SU-DHL-6 (cell line): Measurements from ENCODE around the gene ANO2.

Experiments used
- H2AFZ ChIP-seq: fragments of 200-600 bp; sonication (generic); 2 replicates; pipeline ENCODE4 v1.6.1; 2014; ENCODE audit warnings: low read depth, mild to moderate bottlenecking, moderate library complexity, mixed read lengths, antibody characterized with exemption, low read length; ENCODE audit not compliant: severe bottlenecking
- H3F3A ChIP-seq: fragments of 200-600 bp; shearing (Covaris generic); 2 replicates; pipeline ENCODE4 v1.6.0; 2016; ENCODE audit warnings: antibody characterized with exemption, mild to moderate bottlenecking; ENCODE audit not compliant: insufficient read depth
- H3K27ac ChIP-seq: fragments of 200-600 bp; sonication (generic); 2 replicates; pipeline ENCODE4 v1.5.1; 2016; ENCODE audit warnings: low read depth, mild to moderate bottlenecking, low read length, moderate library complexity, mixed read lengths
- H3K27me3 ChIP-seq: fragments of 200-600 bp; sonication (generic), shearing (Covaris generic); 2 replicates; pipeline ENCODE4 v1.6.0; 2014; ENCODE audit warnings: mild to moderate bottlenecking, low read length
- H3K36me3 ChIP-seq: fragments of 200-600 bp; sonication (generic); 2 replicates; pipeline ENCODE4 v1.6.1; 2014; ENCODE audit warnings: mild to moderate bottlenecking, low read length, mixed read lengths
- H3K4me2 ChIP-seq: fragments of 300-600, 200-600 bp; shearing (Covaris generic), sonication (generic); 2 replicates; pipeline ENCODE4 v1.6.0; 2014; ENCODE audit warnings: low read length, low read depth, mild to moderate bottlenecking; ENCODE audit not compliant: poor library complexity, severe bottlenecking
- H3K4me3 ChIP-seq: fragments of 200-600 bp; sonication (generic); 2 replicates; pipeline ENCODE4 v1.5.1; 2014; ENCODE audit warnings: antibody characterized with exemption, low read length, mild to moderate bottlenecking, mixed read lengths; ENCODE audit not compliant: insufficient read depth, poor library complexity, severe bottlenecking
- H3K79me2 ChIP-seq: fragments of 200-600 bp; sonication (generic); 2 replicates; pipeline ENCODE4 v1.6.1; 2014; ENCODE audit warnings: mild to moderate bottlenecking, low read length, moderate library complexity; ENCODE audit not compliant: insufficient read depth
- H3K9ac ChIP-seq: fragments of 200-600 bp; sonication (generic); 2 replicates; pipeline ENCODE4 v1.7.0; 2014; ENCODE audit warnings: mild to moderate bottlenecking, low read length
- H3K9me2 ChIP-seq: fragments of 200-600 bp; sonication (generic); replicated peaks from 2 replicates; pipeline ENCODE4 v1.6.1; 2014; ENCODE audit warnings: low read length; ENCODE audit not compliant: insufficient read depth
- H3K9me3 ChIP-seq: fragments of 200-600 bp; sonication (generic); 2 replicates; pipeline ENCODE4 v1.6.1; 2014; ENCODE audit warnings: low read length, mixed read lengths; ENCODE audit not compliant: insufficient read depth
- H4K20me1 ChIP-seq: fragments of 200-600 bp; sonication (generic); 2 replicates; pipeline ENCODE4 v1.6.1; 2014; ENCODE audit warnings: low read depth, mild to moderate bottlenecking, antibody characterized with exemption, low read length, moderate library complexity, mixed read lengths
- CTCF ChIP-seq: fragments of 200-600 bp; sonication (generic); IDR thresholded peaks from one replicate; pipeline ENCODE4 v1.5.1; 2017; ENCODE audit warnings: antibody characterized with exemption, mild to moderate bottlenecking, low read length, moderate library complexity; ENCODE audit not compliant: insufficient read depth, poor library complexity, severe bottlenecking
- EZH2phosphoT487 ChIP-seq: fragments of 200-600 bp; sonication (generic), shearing (Covaris generic); conservative IDR thresholded peaks from 2 replicates; pipeline ENCODE4 v1.6.1; 2018; ENCODE audit warnings: mild to moderate bottlenecking, antibody characterized with exemption, low read length, moderate library complexity, mixed read lengths

ANO2 gene

GRCh38 chr12:5514545-5514944 lies 430.5 kb downstream of the ANO2 start:
- Histone ChIP-seq H3K9ac (no peak overlapping the region), H3K36me3 (no peaks in the 10 kb centered on the region), H3K4me2 (no peak overlapping the region), H3K9me3 (no peaks in the 10 kb centered on the region), H3K79me2 (no peaks in the 10 kb centered on the region), H2AFZ (no peak overlapping the region), H3K9me2 (no peaks in the 10 kb centered on the region), H3K27ac (no peak overlapping the region), H3K27me3 (no peaks in the 10 kb centered on the region), H4K20me1 (no peaks in the 10 kb centered on the region), H3F3A (no peaks in the 10 kb centered on the region), H3K4me3 (no peak overlapping the region)
- TF ChIP-seq EZH2phosphoT487 (no peak), CTCF (no peak)

GRCh38 chr12:5514016-5514415 lies 431.0 kb downstream of the ANO2 start:
- Histone ChIP-seq H3K9me2 (no peaks in the 10 kb centered on the region), H3K79me2 (no peaks in the 10 kb centered on the region), H3K36me3 (no peaks in the 10 kb centered on the region), H2AFZ (no peak overlapping the region), H4K20me1 (no peaks in the 10 kb centered on the region), H3K4me3 (no peak overlapping the region), H3F3A (no peaks in the 10 kb centered on the region), H3K9me3 (no peaks in the 10 kb centered on the region), H3K27ac (no peak overlapping the region), H3K9ac (no peak overlapping the region), H3K4me2 (no peak overlapping the region), H3K27me3 (no peaks in the 10 kb centered on the region)
- TF ChIP-seq EZH2phosphoT487 (no peak), CTCF (no peak)

DNA sequence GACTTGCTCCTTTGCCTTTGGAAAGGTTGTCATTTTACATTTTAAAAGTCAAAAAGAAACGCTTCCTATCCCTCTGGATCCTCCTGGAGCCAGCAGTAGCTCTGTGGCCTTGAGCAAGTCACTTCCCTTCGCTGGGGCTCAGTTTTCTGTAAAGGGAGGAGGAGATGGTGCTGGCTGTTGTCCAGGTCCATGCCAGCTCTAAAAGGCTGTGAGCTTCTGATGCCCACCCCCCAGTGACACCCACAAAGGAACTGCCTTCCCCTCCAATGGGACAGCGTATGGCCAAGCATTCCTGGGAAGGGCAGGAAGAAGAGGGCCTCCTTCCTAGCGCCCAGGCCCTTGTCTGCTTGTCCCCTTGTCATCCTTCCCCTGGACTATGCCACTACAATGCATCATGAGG lies 431.7 kb downstream of the ANO2 start:
- no peaks in the 10 kb centered on the region for H3K36me3 ChIP-seq
- no peaks in the 10 kb centered on the region for H3F3A ChIP-seq
- H3K9ac ChIP-seq, result no peak overlapping the region
- H3K79me2 ChIP-seq, result no peaks in the 10 kb centered on the region
- H3K4me3 ChIP-seq, result no peak overlapping the region
- H2AFZ ChIP-seq, result no peak overlapping the region
- no peaks in the 10 kb centered on the region for H3K9me3 ChIP-seq
- H3K27ac ChIP-seq, result no peak overlapping the region
- H3K9me2 ChIP-seq, result no peaks in the 10 kb centered on the region
- no peaks in the 10 kb centered on the region for H4K20me1 ChIP-seq
- TF ChIP-seq EZH2phosphoT487 (no peak), CTCF (no peak)
- H3K27me3 ChIP-seq, result no peaks in the 10 kb centered on the region
- no peak overlapping the region for H3K4me2 ChIP-seq
